ENCODE data around the gene YLPM1. TPM values are rescaled to one million over a fixed set of nuclear protein-coding genes. Genes with fewer than 3 reads are reported as not detected.

YLPM1 gene
- total RNA-seq (2013) = 22.9 TPM
- 10 to 100 TPM in 1 of 3 donors, 1 to 10 TPM in 2; 2.9 to 19.2 (median 6.2) TPM for polyA plus RNA-seq
- polyA minus RNA-seq = 10.8 and 13.7 TPM in 2 replicates
- 36.3 to 121 (median 46.4) reads per million in 11 experiments for total RNA-seq

- Mint-ChIP-seq H3K27ac (peak within 1 kb of the TSS; percentile 35 to 96 (median 89)), H3K36me3 (peaks cover 0 to 14% of the 10 kb centered on the region in 2 donors), H3K9me3 (no peaks in the 10 kb centered on the region), H3K27me3 (ENCODE audit: low read depth in 3 of 3) (peaks cover 0 to 3% (median 0%) of the 10 kb centered on the region in 3 donors), H3K4me3 (peak within 1 kb of the TSS; percentile 91 to 98), H3K4me1 (peaks cover 46% of the 10 kb centered on the region)
- peak within 1 kb of the TSS; percentile 96 for H3K4me2 ChIP-seq (replicated peaks; ENCODE audit: extremely low read depth, low read length, poor library complexity, severe bottlenecking)
- intact Hi-C loops (cut with micrococcal nuclease) = loop anchor here in 1 of 2 donors (10.0 kb wide), 1 partner anchor 48 kb away; the partner anchor contains the start of genes AREL1 and FCF1
- peaks cover 50% of the 10 kb centered on the region for H3K79me2 ChIP-seq (ENCODE audit: insufficient read depth, low read length)
- no peaks in the 10 kb centered on the region for H3K9me3 ChIP-seq (replicated peaks in 1 of 2; ENCODE audit: control insufficient read depth in 1 of 2, insufficient read depth in 1 of 2, low read length in 2 of 2)
- DNase-seq = peak; percentile 91 to 95 (median 93)
- peaks cover 29 to 39% of the 10 kb centered on the region in 2 donors for H3K4me1 ChIP-seq (ENCODE audit: control insufficient read depth in 1 of 2, insufficient read depth in 2 of 2, low read length in 2 of 2)
- 0% methylated on average over 75 of the region's 76 CpGs for WGBS (ENCODE audit: insufficient coverage)
- H3K36me3 ChIP-seq (replicated peaks in 1 of 2; ENCODE audit: control insufficient read depth in 1 of 2, insufficient read depth in 2 of 2, low read length in 2 of 2) = peaks cover 0 to 2% of the 10 kb centered on the region in 2 donors
- peak within 1 kb of the TSS; percentile 64 to 92 (median 89) for H3K4me3 ChIP-seq (replicated peaks in 1 of 3; ENCODE audit: low read depth in 2 of 3, low read length in 3 of 3)
- peaks cover 22% of the 10 kb centered on the region for H4K20me1 ChIP-seq (ENCODE audit: insufficient read depth, low read length)
- no peaks in the 10 kb centered on the region for H3K27me3 ChIP-seq (ENCODE audit: control insufficient read depth in 2 of 2, insufficient read depth in 2 of 2, low read length in 2 of 2)
- peak within 1 kb of the TSS; percentile 67 for H2AFZ ChIP-seq (ENCODE audit: insufficient read depth, low read depth, low read length, poor library complexity, severe bottlenecking)
- peak within 1 kb of the TSS; percentile 99 for H3K9ac ChIP-seq (ENCODE audit: insufficient read depth, low read length, poor library complexity, severe bottlenecking)
- peak within 1 kb of the TSS; percentile 73 to 93 for H3K27ac ChIP-seq (ENCODE audit: low read depth in 1 of 2, low read length in 2 of 2)
- peak; percentile 63 for TF ChIP-seq CTCF (IDR thresholded peaks at IDR 0.05)
These were observed at the start of gene YLPM1 for GRCh38 chr14:74762917-74763802. TSS of gene YLPM1 (plus strand) at chr14:74763316. CDS start at chr14:74763490, 174 bp downstream.

GRCh38 chr14:74713395-74713735, 49.8 kb upstream of the YLPM1 start:
- Histone ChIP-seq H2AFZ (ENCODE audit: insufficient read depth, low read depth, low read length, poor library complexity, severe bottlenecking) (peak overlapping the region; percentile 83), H3K27ac (ENCODE audit: low read depth in 1 of 2, low read length in 2 of 2) (peak overlapping the region; percentile 78 to 97), H4K20me1 (ENCODE audit: insufficient read depth, low read length) (peaks cover 20% of the 10 kb centered on the region), H3K4me1 (ENCODE audit: control insufficient read depth in 1 of 2, insufficient read depth in 2 of 2, low read length in 2 of 2) (peaks cover 19 to 27% of the 10 kb centered on the region in 2 donors), H3K27me3 (ENCODE audit: control insufficient read depth in 2 of 2, insufficient read depth in 2 of 2, low read length in 2 of 2) (no peaks in the 10 kb centered on the region), H3K79me2 (ENCODE audit: insufficient read depth, low read length) (peaks cover 59% of the 10 kb centered on the region), H3K9ac (ENCODE audit: insufficient read depth, low read length, poor library complexity, severe bottlenecking) (peak overlapping the region; percentile 90), H3K4me3 (replicated peaks in 1 of 3; ENCODE audit: low read depth in 2 of 3, low read length in 3 of 3) (peak overlapping the region; percentile 92 to 95 (median 94)), H3K4me2 (replicated peaks; ENCODE audit: extremely low read depth, low read length, poor library complexity, severe bottlenecking) (peak overlapping the region; percentile 83), H3K36me3 (replicated peaks in 1 of 2; ENCODE audit: control insufficient read depth in 1 of 2, insufficient read depth in 2 of 2, low read length in 2 of 2) (peaks cover 31 to 32% of the 10 kb centered on the region in 2 donors), H3K9me3 (replicated peaks in 1 of 2; ENCODE audit: control insufficient read depth in 1 of 2, insufficient read depth in 1 of 2, low read length in 2 of 2) (no peaks in the 10 kb centered on the region)
- peaks cover 0 to 3% (median 0%) of the 10 kb centered on the region in 3 donors for H3K27me3 Mint-ChIP-seq (ENCODE audit: low read depth in 3 of 3)
- intact Hi-C loops (cut with micrococcal nuclease) = loop anchor here (2.0 to 10.0 kb wide), 4 partner anchors 51 to 101 kb away; partner anchors contain the start of genes LTBP2 (in 1 of the 2) and YLPM1 (in 1 of the 2)
- WGBS (ENCODE audit: insufficient coverage) = 0% methylated on average over 3 of the region's 6 CpGs
- H3K4me1 Mint-ChIP-seq = peaks cover 31% of the 10 kb centered on the region
- H3K4me3 Mint-ChIP-seq = peak overlapping the region; percentile 92 to 97
- H3K36me3 Mint-ChIP-seq = peaks cover 28 to 29% of the 10 kb centered on the region in 2 donors
- DNase-seq = no peak
- H3K27ac Mint-ChIP-seq = peak overlapping the region; percentile 97 to 100 (median 98)
- no peaks in the 10 kb centered on the region for H3K9me3 Mint-ChIP-seq
- no peak for TF ChIP-seq CTCF (IDR thresholded peaks at IDR 0.05)
